ENCODE measurements around the gene CUL7.
A peak's percentile ranks its signal among the peaks of the same experiment; 100 is the strongest.
"Not testable (repeated sequence)": the region's sequence is repeated elsewhere in the genome, so short reads cannot be mapped to it uniquely, and the experiment has no call there.

Gene CUL7

GRCh38 chr6:43013843-43014433 is 39.7 kb downstream of the CUL7 start, which contains the start of the genes KLHDC3 and MEA1:
KLHDC3 (plus strand) TSS chr6:43014249; CDS start chr6:43017193, 2,944 bp downstream.
MEA1 (minus strand) TSS chr6:43013946; CDS start chr6:43013813, 133 bp downstream.
- peak; percentile 96 to 98 for DNase-seq

GRCh38 chr6:43013097-43013842 is 40.4 kb downstream of the CUL7 start:
- DNase-seq, result no peak

GRCh38 chr6:43012364-43012763 is 41.3 kb downstream of the CUL7 start:
- no peak for DNase-seq

- DNase-seq, result no peak
Measured at GRCh38 chr6:43011207-43011606, 42.4 kb downstream of the CUL7 start.

GRCh38 chr6:43009124-43009523 is 44.5 kb downstream of the CUL7 start:
- no peak for DNase-seq

- no peak for DNase-seq
Measured at GRCh38 chr6:43007126-43007525, 46.5 kb downstream of the CUL7 start.

GRCh38 chr6:43006251-43006650 is 47.4 kb downstream of the CUL7 start:
- DNase-seq, result no peak

GRCh38 chr6:43005844-43006243 is 47.8 kb downstream of the CUL7 start:
- DNase-seq, result no peak

- no peak for DNase-seq
Measured at GRCh38 chr6:43001843-43002242, 51.8 kb downstream of the CUL7 start.

- not testable (repeated sequence) for DNase-seq
Measured at GRCh38 chr6:42998205-42998604, 55.4 kb downstream of the CUL7 start.

- no peak for DNase-seq
Measured at GRCh38 chr6:42996513-42996912, 57.1 kb downstream of the CUL7 start.

GRCh38 chr6:42993445-42993844 is 60.2 kb downstream of the CUL7 start:
- no peak for DNase-seq

GRCh38 chr6:42989923-42990322 is 63.7 kb downstream of the CUL7 start:
- DNase-seq, result no peak

GRCh38 chr6:42988486-42989020 is 65.1 kb downstream of the CUL7 start:
- no peak for DNase-seq

Measured in NCI-H187 (cell line).